Naive B cell (primary cell): ENCODE results near the gene SPARC. TPM values are rescaled to one million over a fixed set of nuclear protein-coding genes. Genes with fewer than 3 reads are reported as not detected.
A peak's percentile ranks its signal among the peaks of the same experiment; 100 is the strongest.

Experiments used
- ATAC-seq, 2 donors: fragments of 150-1000 bp; cut with Tn5 transposase; 2 replicates each; pipeline ENCODE4 v1.10.0; 2021; ENCODE audit warnings: low read depth in 2 of 2, mild to moderate bottlenecking in 2 of 2, moderate library complexity in 2 of 2
- DNase-seq: peaks from one replicate; pipeline ENCODE4 v3.0.0; 2022
- H3K27ac Mint-ChIP-seq, 6 donors: one replicate each; pipeline ENCODE4 v1.8.0; 2020 to 2022; ENCODE audit warnings: mild to moderate bottlenecking in 6 of 6, mixed read lengths in 6 of 6, moderate library complexity in 5 of 6, inconsistent platforms in 2 of 6
- H3K27me3 Mint-ChIP-seq, 3 donors: one replicate each; pipeline ENCODE4 v1.8.0; 2021 to 2022; ENCODE audit warnings: mixed read lengths in 3 of 3, mild to moderate bottlenecking in 1 of 3
- H3K36me3 Mint-ChIP-seq, 2 donors: one replicate each; pipeline ENCODE4 v1.8.0; 2020 to 2022; ENCODE audit warnings: mixed read lengths in 2 of 2, inconsistent platforms in 1 of 2, mild to moderate bottlenecking in 1 of 2
- H3K4me1 Mint-ChIP-seq, 3 donors: one replicate each; pipeline ENCODE4 v1.8.0; 2020 to 2022; ENCODE audit warnings: mixed read lengths in 3 of 3, inconsistent platforms in 1 of 3, mild to moderate bottlenecking in 1 of 3, moderate library complexity in 1 of 3
- H3K4me3 Mint-ChIP-seq, 8 donors: one replicate each; pipeline ENCODE4 v1.8.0; 2020 to 2022; ENCODE audit warnings: mild to moderate bottlenecking in 8 of 8, mixed read lengths in 8 of 8, moderate library complexity in 8 of 8, inconsistent platforms in 2 of 8
- H3K9me3 Mint-ChIP-seq, 7 donors: one replicate each; pipeline ENCODE4 v1.8.0; 2020 to 2022; ENCODE audit warnings: mixed read lengths in 7 of 7, mild to moderate bottlenecking in 5 of 7, inconsistent platforms in 2 of 7, moderate library complexity in 1 of 7
- polyA plus RNA-seq, 6 donors: library from polyadenylated mRNA; unstranded; fragments of 300-500 nt; fragmentation: Illumina TruSeq; gene quantifications; one replicate each; pipeline ENCODE4 v1.2.3, GENCODE V29; 2021; ENCODE audit warnings: low read depth in 6 of 6

SPARC gene
- polyA plus RNA-seq, 6 donors from 2014 or later = 9.6 to 30.7 (median 24.7) TPM

DNA sequence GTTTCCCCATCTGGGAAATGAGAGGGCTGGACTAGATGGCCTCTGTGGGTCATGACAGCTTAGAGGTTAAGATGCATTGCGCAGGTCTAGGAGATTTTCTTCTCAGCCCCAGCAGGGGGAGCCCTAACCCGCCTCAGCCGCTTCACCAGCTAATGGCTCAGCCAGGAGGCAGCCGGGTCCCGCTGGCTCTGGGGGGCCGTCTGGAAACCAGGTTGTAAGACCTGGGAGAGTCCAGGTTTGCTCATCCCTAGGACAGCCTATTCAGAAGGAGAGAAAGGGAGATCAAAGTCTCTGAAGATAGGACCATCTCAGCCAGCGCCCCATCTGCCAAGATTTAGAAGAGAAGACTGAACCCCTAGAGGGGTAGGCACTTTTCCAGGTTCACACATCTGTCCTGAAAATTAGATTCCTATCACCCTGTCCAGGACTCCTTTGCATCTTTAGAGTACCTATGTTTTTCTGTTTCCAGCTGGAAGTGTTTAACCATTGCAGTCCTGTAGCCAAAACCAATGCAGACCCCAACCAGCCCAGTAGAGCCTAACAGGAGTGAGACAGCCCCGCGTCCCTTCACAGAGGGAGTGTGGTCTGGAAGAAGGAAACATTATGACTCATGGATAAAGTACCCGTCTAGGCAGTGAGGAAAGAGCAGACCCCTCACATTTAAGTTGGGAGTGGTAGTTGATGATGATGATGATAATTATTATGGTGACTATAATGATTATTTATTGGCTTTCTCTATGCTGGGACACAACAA is 27.5 kb downstream of the SPARC start:
- no peak overlapping the region for H3K4me3 Mint-ChIP-seq
- peaks cover 19 to 25% (median 20%) of the 10 kb centered on the region in 3 donors for H3K4me1 Mint-ChIP-seq
- H3K27ac Mint-ChIP-seq = peak overlapping the region in 1 of 6 donors; percentile 17
- no peaks in the 10 kb centered on the region for H3K36me3 Mint-ChIP-seq
- H3K27me3 Mint-ChIP-seq = peaks cover 0 to 22% (median 0%) of the 10 kb centered on the region in 3 donors
- H3K9me3 Mint-ChIP-seq = no peaks in the 10 kb centered on the region
- ATAC-seq = peak; percentile 89 to 94
- DNase-seq = peak; percentile 71

DNA sequence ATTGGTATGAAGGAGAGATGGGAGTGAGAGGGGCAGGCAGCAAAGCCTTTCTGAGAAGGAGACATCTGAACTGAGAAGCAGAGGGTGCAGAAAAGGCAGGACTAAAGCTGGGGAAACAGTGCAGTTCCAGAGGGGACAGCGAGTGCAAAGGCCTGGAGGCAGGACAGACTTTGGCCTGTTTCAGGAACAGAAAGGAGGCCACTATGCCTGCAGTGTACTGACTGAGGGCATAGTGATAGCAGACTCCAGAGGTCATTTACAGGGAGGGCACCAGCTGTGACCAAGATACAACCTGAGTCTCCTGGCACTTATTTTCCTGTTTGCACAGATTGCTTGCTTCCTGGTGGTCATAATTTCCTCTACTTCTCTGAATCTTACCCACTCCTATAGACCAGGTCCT is 29.6 kb downstream of the SPARC start:
- Mint-ChIP-seq H3K4me3 (no peak overlapping the region), H3K4me1 (peaks cover 4 to 7% (median 5%) of the 10 kb centered on the region in 3 donors), H3K27ac (peak overlapping the region in 1 of 6 donors; percentile 38), H3K27me3 (peaks cover 0 to 22% (median 0%) of the 10 kb centered on the region in 3 donors), H3K9me3 (no peaks in the 10 kb centered on the region), H3K36me3 (no peaks in the 10 kb centered on the region)
- DNase-seq (no peak), ATAC-seq (no peak)

DNA sequence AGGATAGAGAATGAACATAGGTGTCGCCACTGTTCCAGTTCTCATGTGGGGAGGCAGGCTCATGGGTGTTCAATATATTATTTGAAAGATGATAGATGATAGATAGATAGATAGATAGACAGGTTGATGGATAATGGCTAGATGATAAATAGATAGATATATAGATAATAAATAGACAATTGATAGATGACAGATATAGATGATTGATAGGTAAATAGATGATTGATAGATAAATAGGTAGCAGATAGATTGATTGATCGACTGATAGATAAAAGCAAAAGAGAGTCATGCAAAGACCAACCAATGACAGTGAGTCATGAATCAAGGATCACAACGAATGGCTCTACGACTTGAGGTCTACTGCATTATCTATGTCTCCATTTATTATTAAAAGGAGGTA is 30.4 kb downstream of the SPARC start:
- Mint-ChIP-seq H3K4me3 (no peak overlapping the region), H3K9me3 (no peaks in the 10 kb centered on the region), H3K27ac (peak overlapping the region in 2 of 6 donors; percentile 47 to 62), H3K36me3 (no peaks in the 10 kb centered on the region), H3K27me3 (peaks cover 0 to 22% (median 0%) of the 10 kb centered on the region in 3 donors), H3K4me1 (peaks cover 3 to 11% (median 4%) of the 10 kb centered on the region in 3 donors)
- DNase-seq = no peak
- no peak for ATAC-seq

DNA sequence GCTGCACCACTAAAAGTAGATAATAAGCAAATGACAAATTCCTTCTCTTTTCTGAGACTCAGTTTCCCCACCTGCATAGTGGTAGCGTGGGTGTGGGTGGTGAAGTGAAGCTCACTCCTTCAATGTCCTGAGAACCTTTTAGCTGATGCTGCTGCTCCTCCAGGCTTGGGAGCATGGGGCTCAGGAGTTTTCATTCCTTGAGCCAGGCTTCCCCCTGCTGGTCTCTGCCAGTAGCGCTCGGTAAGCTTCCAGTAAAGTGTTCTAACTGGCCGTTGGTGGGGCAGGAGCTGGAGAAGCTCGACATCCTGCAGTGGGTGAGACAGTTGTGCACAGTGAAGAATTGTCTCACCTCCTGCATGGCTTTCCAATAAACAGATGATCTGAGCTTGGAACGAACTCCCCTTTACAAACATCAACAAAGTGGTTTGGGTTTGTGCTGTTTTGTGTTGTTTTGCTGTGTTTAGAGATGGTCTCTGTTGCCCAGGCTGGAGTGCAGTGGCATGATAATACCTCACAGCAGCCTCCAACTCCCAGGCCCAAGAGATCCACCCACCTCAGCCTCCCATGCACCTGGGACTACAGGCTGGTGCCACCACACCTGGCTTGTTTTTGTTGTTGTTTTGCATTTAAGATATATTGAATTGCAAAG is 34.6 kb downstream of the SPARC start:
- H3K4me1 Mint-ChIP-seq = peaks cover 0 to 6% (median 0%) of the 10 kb centered on the region in 3 donors
- H3K36me3 Mint-ChIP-seq = no peaks in the 10 kb centered on the region
- H3K4me3 Mint-ChIP-seq = peak overlapping the region in 1 of 8 donors; percentile 3
- no peaks in the 10 kb centered on the region for H3K9me3 Mint-ChIP-seq
- H3K27ac Mint-ChIP-seq = no peak overlapping the region
- peak; percentile 58 for DNase-seq
- peak; percentile 74 to 85 for ATAC-seq
- H3K27me3 Mint-ChIP-seq = peaks cover 1 to 9% (median 2%) of the 10 kb centered on the region in 3 donors

DNA sequence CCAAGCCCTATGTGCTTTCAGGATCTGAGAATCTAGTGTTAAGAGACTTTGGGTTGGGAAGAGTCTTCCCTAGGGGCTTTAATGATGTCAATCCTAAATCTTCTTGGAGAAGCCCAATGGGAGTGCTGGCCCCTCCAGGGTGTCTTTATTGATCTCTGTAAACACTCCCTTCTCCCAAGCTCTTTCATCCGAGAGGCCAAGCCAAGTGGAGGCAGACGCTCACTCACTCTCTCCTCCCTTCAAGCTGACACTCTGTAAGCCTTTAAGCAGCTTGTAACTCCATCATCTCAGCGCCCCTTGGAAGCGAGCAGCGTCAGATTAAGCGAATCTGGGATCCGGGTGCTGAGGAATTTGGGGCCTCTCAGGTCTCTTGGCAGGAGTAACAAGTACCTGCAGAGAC is 37.7 kb downstream of the SPARC start:
- H3K36me3 Mint-ChIP-seq = no peaks in the 10 kb centered on the region
- peaks cover 0 to 6% (median 0%) of the 10 kb centered on the region in 3 donors for H3K4me1 Mint-ChIP-seq
- H3K4me3 Mint-ChIP-seq = no peak overlapping the region
- DNase-seq = no peak
- H3K9me3 Mint-ChIP-seq = no peaks in the 10 kb centered on the region
- no peak overlapping the region for H3K27ac Mint-ChIP-seq
- H3K27me3 Mint-ChIP-seq = peaks cover 10 to 17% (median 17%) of the 10 kb centered on the region in 3 donors
- ATAC-seq = no peak

DNA sequence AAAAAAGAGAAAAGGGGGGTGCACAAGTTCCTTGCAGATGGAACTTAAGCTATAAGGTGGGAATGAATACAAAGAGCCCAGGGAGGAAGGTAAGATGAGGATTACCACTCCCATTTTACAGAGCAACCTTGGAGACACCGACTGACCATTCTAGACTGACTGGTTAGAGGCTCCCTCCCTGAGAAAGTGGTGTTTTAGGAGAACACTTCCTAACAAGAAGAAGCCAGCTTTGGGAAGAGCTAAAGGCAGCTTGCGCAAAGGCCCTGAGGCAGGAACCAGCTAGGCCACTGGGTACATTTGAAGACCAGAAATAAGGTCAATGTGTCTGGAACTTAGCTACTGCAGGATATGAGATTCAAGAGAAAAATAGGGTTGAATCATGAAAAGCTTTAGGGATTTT is 38.6 kb downstream of the SPARC start:
- ATAC-seq (no peak), DNase-seq (no peak)
- H3K4me1 Mint-ChIP-seq = peaks cover 0 to 6% (median 0%) of the 10 kb centered on the region in 3 donors
- no peak overlapping the region for H3K27ac Mint-ChIP-seq
- H3K9me3 Mint-ChIP-seq = peaks cover 0 to 2% (median 0%) of the 10 kb centered on the region in 7 donors
- H3K27me3 Mint-ChIP-seq = peaks cover 10 to 17% (median 17%) of the 10 kb centered on the region in 3 donors
- no peaks in the 10 kb centered on the region for H3K36me3 Mint-ChIP-seq
- no peak overlapping the region for H3K4me3 Mint-ChIP-seq

DNA sequence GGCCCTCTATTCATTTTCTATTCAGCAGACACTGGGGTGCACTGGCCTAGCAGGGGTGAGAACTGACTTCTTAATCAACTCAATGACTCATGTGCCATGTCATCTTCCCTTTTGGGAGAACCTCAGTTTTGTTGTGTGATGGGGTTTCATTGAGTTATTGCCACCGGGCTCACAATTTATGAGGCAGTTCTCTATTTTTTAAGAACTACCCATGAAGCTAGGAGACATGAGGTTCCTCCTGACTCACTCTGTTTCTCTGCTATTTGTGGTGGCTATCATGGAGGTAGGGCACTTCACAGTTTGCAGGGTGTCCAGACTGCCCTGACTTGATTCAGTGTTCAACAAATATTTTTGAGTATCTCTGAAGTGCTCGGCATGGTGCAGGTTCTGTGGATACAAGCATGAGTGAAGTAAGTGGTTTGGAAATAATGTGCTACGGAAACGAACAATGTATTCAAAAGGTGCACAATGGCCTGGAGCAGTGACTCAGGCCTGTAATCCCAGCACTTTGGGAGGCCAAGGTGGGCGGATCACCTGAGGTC is 39.3 kb downstream of the SPARC start:
- Mint-ChIP-seq H3K9me3 (peaks cover 0 to 2% (median 0%) of the 10 kb centered on the region in 7 donors), H3K4me1 (peaks cover 0 to 6% (median 0%) of the 10 kb centered on the region in 3 donors), H3K36me3 (no peaks in the 10 kb centered on the region), H3K27ac (peak overlapping the region in 1 of 6 donors; percentile 55), H3K27me3 (peaks cover 10 to 17% (median 17%) of the 10 kb centered on the region in 3 donors), H3K4me3 (no peak overlapping the region)
- no peak for DNase-seq
- no peak for ATAC-seq

DNA sequence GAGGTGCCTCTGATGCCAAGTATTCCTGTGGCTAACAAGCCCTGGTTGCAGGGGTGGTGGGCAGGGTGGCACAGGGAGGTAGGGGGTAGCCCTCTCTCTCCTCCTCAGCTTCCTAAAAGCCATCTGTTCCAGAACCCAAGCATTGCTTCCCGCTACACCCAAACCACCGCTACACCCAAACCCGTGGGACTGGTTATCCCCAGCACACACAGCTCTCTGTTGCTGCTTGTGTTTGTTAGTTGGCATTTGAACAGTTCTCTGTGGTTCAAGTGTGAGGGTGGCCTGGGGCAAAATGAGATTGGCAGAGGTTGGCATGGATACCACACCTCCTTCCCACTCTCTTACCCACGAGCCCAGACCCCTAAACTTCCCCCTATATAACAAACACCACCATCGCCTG is 40.4 kb downstream of the SPARC start:
- Mint-ChIP-seq H3K27me3 (peaks cover 10 to 17% (median 17%) of the 10 kb centered on the region in 3 donors), H3K4me3 (no peak overlapping the region), H3K9me3 (peaks cover 0 to 2% (median 0%) of the 10 kb centered on the region in 7 donors), H3K36me3 (no peaks in the 10 kb centered on the region), H3K27ac (peak overlapping the region in 1 of 6 donors; percentile 76), H3K4me1 (no peaks in the 10 kb centered on the region)
- no peak for DNase-seq
- ATAC-seq = no peak

DNA sequence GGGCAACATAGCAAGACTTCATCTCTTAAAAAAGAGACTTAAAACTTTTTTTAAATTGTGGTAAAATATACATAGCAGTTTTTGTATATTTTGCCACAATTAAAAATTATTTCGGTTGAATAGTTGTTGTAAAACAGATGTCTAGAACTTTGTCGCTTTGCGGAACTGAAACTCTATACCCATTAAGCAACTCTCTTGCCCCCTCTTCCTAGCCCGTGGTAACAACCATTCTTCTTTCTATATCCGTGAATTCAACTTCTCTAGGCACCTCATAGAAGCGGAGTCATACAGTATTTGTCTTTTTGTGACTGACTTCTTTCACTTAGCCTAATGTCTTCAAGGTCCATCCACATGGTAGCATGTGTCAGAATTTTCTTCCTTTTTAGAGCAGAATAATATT is 43.3 kb downstream of the SPARC start:
- no peak for DNase-seq
- H3K4me1 Mint-ChIP-seq = no peaks in the 10 kb centered on the region
- no peak overlapping the region for H3K27ac Mint-ChIP-seq
- H3K36me3 Mint-ChIP-seq = no peaks in the 10 kb centered on the region
- H3K27me3 Mint-ChIP-seq = peaks cover 15 to 34% (median 26%) of the 10 kb centered on the region in 3 donors
- peaks cover 0 to 4% (median 0%) of the 10 kb centered on the region in 7 donors for H3K9me3 Mint-ChIP-seq
- no peak for ATAC-seq
- no peak overlapping the region for H3K4me3 Mint-ChIP-seq

DNA sequence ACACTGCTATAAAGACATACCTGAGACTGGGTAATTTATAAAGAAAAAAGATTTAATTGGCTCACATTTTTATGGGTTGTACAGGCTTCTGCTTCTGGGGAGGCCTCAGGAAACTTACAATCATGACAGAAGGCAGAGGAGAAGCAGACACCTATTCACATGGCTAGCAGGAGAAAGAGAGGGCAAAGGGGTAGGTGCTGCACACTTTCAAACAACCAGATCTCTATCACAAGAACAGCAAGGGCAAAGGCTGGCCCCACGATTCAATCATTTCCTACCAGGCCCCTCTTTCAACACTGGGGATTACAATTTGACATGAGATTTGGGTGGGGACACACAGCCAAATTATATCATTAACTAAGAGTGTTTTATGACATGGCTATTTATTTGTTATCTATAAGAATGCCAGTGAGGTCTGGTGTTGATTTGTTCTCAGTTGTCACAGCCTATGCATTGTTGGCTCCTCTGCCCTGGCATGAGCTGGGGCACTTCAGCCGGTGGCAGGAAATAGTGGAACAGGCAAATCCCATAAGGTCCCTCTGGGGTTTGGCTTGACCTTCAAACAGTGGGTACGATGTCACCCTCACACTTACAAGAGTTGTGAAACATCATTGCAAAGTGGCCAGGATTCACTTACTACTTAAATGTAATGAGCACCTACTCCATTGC is 44.1 kb downstream of the SPARC start:
- Mint-ChIP-seq H3K4me3 (no peak overlapping the region), H3K27ac (no peak overlapping the region), H3K4me1 (no peaks in the 10 kb centered on the region), H3K27me3 (peaks cover 15 to 34% (median 26%) of the 10 kb centered on the region in 3 donors), H3K36me3 (no peaks in the 10 kb centered on the region), H3K9me3 (peaks cover 0 to 4% (median 0%) of the 10 kb centered on the region in 7 donors)
- ATAC-seq (no peak), DNase-seq (no peak)

DNA sequence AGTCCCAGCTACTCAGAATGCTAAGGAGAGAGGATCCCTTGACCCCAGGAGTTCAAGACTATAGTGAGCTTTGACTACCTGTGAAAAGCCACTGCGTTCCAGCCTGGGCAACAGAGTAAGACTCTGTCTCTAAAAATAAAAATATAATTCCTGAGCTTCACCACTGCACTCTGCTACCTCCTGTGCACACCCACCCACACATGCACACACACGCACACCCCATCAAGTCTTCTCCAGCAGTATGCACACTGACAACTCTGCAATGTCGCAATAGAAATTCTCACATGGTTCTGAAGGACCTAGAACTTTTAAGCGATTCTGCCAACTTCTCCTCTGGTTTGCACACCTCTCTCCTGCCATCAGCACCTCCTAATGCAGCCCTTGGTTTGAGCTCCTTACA is 48.1 kb downstream of the SPARC start:
- H3K4me3 Mint-ChIP-seq = no peak overlapping the region
- H3K4me1 Mint-ChIP-seq = no peaks in the 10 kb centered on the region
- no peak for DNase-seq
- ATAC-seq = no peak
- H3K9me3 Mint-ChIP-seq = peaks cover 0 to 4% (median 0%) of the 10 kb centered on the region in 7 donors
- no peaks in the 10 kb centered on the region for H3K36me3 Mint-ChIP-seq
- peaks cover 11 to 38% (median 34%) of the 10 kb centered on the region in 3 donors for H3K27me3 Mint-ChIP-seq
- H3K27ac Mint-ChIP-seq = peak overlapping the region in 1 of 6 donors; percentile 44

DNA sequence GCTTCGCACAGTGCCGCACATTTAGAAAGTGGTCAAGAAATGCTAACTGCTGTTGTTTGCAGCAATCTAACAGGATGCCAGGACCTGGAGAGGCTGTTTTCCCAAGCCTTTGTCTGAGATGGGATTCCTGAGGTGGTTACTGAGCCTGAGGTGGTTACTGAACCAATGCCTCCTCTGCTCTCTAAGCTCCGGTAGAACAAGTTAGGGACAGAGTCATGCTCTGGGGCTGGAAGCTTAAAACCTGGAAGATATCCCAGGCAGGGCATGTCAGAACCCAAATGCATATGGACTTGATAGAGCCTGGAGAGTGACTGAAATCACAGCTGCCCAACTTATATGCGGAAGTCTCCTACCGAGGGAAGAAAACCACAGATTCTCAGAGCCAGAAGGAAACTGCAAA is 49.0 kb downstream of the SPARC start:
- H3K4me1 Mint-ChIP-seq = no peaks in the 10 kb centered on the region
- H3K9me3 Mint-ChIP-seq = peaks cover 0 to 2% (median 0%) of the 10 kb centered on the region in 7 donors
- peaks cover 15 to 42% (median 38%) of the 10 kb centered on the region in 3 donors for H3K27me3 Mint-ChIP-seq
- no peak overlapping the region for H3K4me3 Mint-ChIP-seq
- no peak overlapping the region for H3K27ac Mint-ChIP-seq
- no peaks in the 10 kb centered on the region for H3K36me3 Mint-ChIP-seq
- DNase-seq (no peak), ATAC-seq (no peak)

DNA sequence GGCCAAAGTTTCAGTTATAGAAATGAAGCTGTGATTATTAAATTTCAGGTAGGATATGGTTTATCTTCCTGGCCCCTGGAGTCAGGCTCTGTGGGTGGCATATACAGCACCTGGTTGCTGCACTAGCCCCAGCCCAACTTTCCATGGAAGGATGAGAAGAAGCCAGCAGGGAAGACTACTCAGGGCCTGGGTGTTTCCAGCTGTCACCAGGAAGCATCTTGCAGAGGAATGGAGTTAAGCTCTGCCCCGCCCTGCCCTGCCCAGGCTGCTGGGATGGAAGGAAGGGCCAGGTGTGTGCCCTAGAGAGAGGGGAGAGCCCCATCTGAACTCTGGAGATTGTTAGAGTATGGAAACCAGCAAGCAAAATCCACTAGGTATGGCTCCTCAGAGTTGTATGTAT is 52.8 kb downstream of the SPARC start:
- ATAC-seq (no peak), DNase-seq (no peak)
- no peaks in the 10 kb centered on the region for H3K4me1 Mint-ChIP-seq
- peaks cover 10 to 50% (median 42%) of the 10 kb centered on the region in 3 donors for H3K27me3 Mint-ChIP-seq
- H3K27ac Mint-ChIP-seq = no peak overlapping the region
- H3K9me3 Mint-ChIP-seq = peaks cover 0 to 2% (median 0%) of the 10 kb centered on the region in 7 donors
- H3K4me3 Mint-ChIP-seq = no peak overlapping the region
- peaks cover 0 to 5% of the 10 kb centered on the region in 2 donors for H3K36me3 Mint-ChIP-seq
